GM19468 (cell line): Measurements from ENCODE around the gene GPR107.

ENCODE experiments used
- ATAC-seq: cut with Tn5 transposase; IDR thresholded peaks from one replicate; pipeline ENCODE4 v1.9.1; 2021; ENCODE audit warnings: mild to moderate bottlenecking, moderate library complexity, moderate number of reproducible peaks; ENCODE audit not compliant: unreplicated experiment; ENCODE audit errors: extremely low read depth

Gene GPR107

GRCh38 chr9:130149654-130150286 is 96.1 kb downstream of the GPR107 start:
- ATAC-seq = no peak

DNA sequence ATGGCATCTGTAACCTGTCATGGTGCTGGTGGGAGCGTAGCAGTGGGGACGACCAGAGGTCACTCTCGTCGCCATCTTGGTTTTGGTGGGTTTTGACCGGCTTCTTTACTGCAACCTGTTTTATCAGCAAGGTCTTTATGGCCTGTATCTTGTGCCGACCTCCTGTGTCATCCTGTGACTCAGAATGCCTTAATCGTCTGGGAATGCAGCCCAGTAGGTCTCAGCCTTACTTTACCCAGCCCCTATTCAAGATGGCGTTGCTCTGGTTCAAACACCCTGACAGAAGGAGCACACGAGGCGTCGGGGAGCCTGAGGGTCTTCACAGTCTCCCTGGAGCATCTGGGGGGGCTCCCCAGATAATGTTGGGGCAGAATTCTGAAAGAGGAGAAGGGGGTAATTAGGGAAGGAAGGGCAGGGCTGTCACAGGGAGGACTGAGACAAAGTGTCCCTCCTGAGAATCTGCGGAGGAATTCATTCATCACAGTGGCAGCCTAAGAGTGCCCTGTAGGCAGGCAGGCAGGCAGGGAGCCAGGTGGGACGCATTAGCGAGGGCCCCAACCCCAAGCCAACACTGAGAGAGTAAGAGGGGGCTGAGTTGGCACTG is 97.2 kb downstream of the GPR107 start:
- no peak for ATAC-seq

- no peak for ATAC-seq
Observed at GRCh38 chr9:130154816-130155215, 101.1 kb downstream of the GPR107 start.

GRCh38 chr9:130155647-130156046 is 101.9 kb downstream of the GPR107 start:
- no peak for ATAC-seq

GRCh38 chr9:130156672-130157071 is 103.0 kb downstream of the GPR107 start:
- no peak for ATAC-seq

DNA sequence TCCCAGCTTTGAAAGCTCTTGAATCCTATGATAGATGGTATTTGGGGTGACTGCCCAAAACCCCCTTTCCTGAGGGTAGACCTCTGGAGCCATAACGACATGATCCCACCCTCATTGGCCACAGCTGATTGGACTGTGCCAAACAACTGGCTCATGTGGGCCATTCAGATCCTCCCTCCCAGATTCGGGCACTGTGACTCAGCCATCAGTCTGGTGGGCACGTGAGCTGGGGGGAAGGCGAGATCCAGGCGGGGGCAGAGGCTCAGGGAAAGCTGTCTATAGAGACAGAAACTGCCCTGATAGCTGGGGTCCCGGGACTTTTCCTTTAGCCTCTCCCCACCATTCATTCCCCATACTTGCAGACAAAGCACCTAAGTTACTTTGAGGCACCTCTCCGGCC is 103.4 kb downstream of the GPR107 start:
- no peak for ATAC-seq

DNA sequence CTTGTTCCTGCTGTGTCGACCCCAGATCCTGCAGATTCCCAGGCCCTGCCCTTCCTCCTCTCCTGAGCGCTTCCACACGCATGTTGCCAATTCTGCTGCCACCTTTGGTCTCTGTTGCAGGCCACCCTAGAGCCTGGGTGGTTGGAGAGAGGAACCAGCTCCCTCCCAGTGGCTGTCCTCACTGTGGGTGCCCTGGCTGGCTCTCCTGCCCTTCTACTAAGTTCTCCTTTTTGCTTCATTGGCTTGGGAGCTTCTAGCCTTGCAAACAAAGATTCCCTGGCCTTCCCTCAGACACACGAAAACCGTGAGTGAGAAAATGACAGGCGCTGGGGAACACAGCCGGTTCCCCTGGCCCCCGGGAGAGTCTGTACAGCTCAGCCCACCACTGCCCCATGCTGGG is 104.3 kb downstream of the GPR107 start:
- no peak for ATAC-seq

DNA sequence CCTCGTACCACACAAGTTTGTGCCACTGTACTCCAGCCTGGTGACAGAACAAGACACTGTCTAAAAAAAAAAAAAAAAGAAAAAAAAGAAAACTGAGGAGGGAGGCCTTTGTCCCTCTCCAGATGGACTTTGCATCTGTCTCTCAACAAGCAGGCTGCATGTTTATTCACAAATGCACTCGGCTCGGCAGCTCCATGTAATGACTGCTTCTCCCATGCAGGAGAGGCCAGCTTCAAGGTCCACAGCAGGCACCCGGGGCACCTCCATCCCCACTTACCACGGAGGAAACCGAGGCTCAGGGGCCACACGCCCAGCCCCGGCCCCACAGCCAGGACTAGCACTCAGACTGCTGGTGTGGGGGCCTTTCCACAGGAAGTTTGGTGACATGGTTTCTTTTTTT is 105.4 kb downstream of the GPR107 start:
- no peak for ATAC-seq

DNA sequence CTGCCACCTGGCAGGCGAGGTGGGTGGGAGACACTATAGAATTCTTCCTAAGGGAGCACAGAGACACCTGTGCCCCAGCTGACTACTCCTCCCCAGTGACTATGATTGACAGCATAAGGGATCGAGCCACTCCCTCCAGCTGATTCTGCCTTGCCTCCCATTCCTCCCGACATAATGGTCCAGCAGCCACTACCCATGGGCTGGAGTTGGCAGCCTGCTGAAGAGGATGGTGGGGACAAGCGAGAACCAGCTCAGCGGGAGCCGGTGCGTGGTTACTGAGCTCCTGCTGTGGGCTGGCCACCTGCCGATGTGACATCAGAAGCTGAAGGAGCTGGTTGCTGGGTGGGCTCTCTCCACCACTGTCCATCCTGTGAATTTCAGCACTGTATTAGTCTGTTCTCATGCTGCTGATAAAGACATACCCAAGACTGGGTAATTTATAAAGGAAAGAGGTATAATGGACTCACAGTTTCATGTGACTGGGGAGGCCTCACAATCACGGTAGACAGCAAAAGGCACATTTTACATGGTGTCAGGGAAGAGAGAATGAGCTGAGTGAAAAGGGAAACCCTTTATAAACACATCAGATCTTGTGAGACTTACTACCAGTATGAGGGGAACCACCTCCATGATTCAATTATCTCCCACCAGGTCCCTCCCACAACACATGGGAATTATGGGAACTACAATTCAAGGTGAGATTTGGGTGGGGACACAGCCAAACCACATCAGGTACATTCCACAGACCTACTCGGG is 106.4 kb downstream of the GPR107 start:
- no peak for ATAC-seq

- no peak for ATAC-seq
Observed at GRCh38 chr9:130160862-130161470, 107.3 kb downstream of the GPR107 start.

DNA sequence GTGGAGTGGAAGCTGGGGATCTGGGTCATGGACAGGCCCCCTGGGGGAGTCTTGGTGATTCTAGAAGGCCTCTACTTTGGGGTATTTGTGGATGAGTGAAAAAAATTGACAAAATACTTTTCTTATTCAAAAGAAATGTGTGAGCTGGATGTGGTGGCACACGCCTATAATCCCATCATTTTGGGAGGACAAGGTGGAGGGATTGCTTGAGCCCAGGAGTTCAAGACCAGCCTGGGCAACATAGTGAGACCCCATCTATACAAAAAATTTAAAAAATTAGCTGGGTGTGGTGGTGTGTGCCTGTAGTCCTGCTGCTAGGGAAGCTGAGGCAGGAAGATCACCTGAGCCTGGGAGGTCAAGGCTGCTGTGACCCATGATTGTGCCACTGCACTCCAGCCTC is 111.9 kb downstream of the GPR107 start:
- ATAC-seq = no peak

DNA sequence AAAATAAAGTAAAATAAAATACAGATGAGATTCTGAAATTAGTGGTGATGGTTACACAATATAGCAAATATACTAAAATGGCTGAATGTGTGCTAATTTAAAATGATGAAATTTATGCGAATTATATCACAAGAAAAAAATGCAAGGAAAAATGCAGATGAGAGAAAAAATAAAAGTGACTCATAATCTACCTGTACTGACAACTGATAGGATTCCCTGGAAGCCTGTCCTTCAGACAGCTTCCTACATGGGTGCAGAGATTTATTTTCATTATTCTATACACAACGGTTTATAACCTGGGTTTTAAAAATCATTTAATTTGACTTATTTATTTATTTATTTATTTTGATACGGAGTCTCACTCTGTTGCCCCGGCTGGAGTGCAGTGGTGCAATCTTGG is 112.7 kb downstream of the GPR107 start:
- ATAC-seq = no peak

GRCh38 chr9:130167927-130168326 is 114.2 kb downstream of the GPR107 start:
- no peak for ATAC-seq

DNA sequence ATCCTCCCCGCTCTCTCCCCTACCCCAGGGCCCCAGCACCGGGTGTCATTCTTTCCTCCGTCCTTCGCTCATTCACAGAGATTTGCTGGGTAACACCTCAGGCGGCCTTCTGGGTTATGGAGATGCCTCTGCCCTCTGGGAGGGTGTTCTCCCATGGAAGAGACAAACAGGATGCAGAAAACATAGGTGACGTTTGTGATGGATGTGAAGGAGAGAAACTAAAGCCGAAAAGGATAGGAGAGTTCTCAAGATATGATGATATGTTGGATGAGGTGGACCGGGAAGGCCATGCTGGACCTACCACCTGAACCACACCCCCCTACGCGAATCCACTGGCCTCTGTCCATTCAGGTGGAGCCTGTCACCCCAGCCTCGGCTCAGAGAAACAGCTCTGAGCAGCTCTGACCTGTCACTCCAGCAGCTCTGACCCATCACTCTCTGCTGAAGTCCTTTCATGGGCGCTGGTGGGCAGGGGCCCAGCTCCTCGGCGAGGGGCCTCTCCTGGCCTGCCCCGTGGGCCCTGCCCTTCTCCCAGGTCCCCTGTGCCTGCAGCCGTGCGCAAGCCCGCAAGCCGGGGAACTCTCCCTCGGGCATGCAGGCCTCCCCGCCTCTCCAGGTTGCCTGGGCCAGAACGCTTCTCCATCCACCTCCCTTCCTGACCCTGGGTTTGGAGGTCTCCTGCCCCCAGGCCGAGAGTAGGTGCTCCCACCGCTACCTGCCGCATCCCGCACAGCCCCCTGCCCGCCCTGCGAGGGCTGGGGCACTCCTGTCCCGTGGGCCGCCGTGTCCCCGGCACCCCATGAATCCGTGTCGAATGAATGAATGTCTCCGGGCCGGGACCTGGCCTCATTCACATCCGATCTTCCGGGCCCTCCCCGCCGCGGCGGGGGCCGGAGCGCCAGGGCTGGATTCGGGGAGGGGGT is 117.8 kb downstream of the GPR107 start:
- ATAC-seq = no peak

GRCh38 chr9:130172161-130172857 is 118.6 kb downstream of the GPR107 start, which contains the start of gene NCS1:
Gene NCS1 (plus strand): TSS chr9:130172404. CDS start chr9:130172664, 260 bp downstream.
- no peak for ATAC-seq

DNA sequence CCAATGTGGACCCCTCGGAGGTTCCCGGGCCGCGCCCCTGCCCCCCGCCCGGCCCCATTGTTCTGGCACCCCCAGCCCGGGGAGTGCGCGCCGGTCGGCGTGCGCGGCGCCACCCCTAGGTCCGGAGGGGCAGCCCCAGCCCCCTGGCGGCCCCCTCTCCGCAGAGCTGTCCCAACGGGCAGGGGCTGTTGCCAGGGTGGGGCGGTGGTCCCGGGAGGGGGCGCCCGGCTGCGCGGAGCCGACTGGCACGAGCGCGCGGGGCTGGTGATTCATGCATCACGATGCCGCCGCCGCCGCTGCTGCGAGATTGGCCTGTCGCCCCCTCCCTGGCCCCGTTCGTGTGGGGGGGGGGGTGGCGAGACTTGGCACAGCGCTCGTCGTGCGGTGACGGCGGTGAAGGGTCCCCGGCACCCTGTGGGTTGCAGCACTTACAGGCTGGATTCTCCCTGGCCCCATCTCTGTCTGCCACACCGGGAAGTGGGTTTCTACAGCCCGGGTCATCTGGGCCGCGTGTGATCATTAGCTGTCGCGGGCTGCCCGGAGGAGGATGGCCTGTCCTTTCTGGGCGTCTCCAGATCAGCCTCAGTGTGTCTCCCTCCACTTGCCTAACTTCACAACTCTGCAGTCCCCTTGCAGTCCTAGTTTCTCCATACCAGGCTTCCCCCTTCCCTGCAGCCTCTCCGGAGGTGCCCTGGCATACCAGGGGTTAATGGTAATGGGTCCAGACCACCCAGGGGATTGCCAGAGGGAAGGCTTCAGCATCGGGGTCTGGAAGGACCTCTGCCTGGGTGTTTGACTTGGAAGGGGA is 119.4 kb downstream of the GPR107 start:
- ATAC-seq = no peak

DNA sequence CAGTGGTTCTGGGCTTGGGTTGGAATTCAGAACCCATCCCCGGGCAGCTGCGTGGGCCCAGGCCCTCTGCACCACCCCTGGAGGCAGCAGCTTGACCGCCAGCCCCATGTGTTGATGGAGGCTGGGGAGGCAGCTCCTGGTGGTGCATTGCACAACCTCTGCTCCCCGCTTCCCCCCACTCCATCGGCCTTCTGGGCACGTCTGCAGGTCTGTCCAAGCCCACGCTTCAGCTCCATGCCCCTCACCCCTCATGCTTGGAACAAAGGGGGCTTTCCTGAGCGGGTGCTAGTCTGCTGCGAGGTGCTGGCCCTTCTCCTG is 119.9 kb downstream of the GPR107 start:
- no peak for ATAC-seq

DNA sequence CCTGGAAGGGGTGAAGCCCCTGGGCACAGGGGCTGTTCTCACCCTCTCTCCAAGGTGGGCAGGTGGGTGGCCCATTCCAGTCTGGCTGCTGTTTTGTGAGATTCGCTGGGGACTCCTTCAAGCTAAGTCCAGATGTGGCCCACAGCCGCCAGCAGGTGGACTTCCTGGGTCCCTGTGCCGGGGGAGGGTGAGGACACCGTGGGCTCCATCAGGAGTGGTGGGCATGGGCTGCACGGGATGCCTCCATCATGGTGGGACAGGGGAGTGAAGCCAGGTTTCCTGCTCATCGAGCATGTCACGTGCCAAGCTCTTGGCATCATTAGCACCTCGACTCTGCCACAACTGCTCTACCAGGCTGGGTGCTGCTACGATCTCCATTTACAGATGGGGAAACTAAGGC is 120.3 kb downstream of the GPR107 start:
- ATAC-seq = no peak

GRCh38 chr9:130174920-130175321 is 121.2 kb downstream of the GPR107 start:
- no peak for ATAC-seq
